CD4-positive, alpha-beta T cell treated with Interferon gamma for 1 hour (primary cell): ENCODE data around the gene AP1M1.
"Not testable (repeated sequence)": the region's sequence is repeated elsewhere in the genome, so short reads cannot be mapped to it uniquely, and the experiment has no call there.

Experiments
- DNase-seq: peaks from one replicate; pipeline ENCODE4 v3.0.0-alpha.2; 2020

The AP1M1 gene

GRCh38 chr19:16265205-16265604, 67.5 kb downstream of the AP1M1 start:
- DNase-seq: no peak

- no peak for DNase-seq
These were observed 68.3 kb downstream of the AP1M1 start for GRCh38 chr19:16265890-16266585.

GRCh38 chr19:16266586-16266942, 68.9 kb downstream of the AP1M1 start:
- DNase-seq: peak; percentile 75

- peak; percentile 35 for DNase-seq
These were observed 71.1 kb downstream of the AP1M1 start for GRCh38 chr19:16268676-16269319.

GRCh38 chr19:16272945-16273344, 75.2 kb downstream of the AP1M1 start:
- DNase-seq: no peak

- DNase-seq: no peak
These were observed 76.7 kb downstream of the AP1M1 start for GRCh38 chr19:16274447-16274846.

- DNase-seq: no peak
These were observed 82.6 kb downstream of the AP1M1 start for GRCh38 chr19:16280306-16280705.

- DNase-seq: no peak
These were observed 84.0 kb downstream of the AP1M1 start for GRCh38 chr19:16281743-16282142.

GRCh38 chr19:16283210-16284061, 85.7 kb downstream of the AP1M1 start:
- peak; percentile 70 for DNase-seq

GRCh38 chr19:16284505-16284904, 86.8 kb downstream of the AP1M1 start:
- DNase-seq: no peak

- DNase-seq: not testable (repeated sequence)
These were observed 87.4 kb downstream of the AP1M1 start for GRCh38 chr19:16285079-16285478.

- peak; percentile 10 for DNase-seq
These were observed 88.2 kb downstream of the AP1M1 start for GRCh38 chr19:16285769-16286498.

- no peak for DNase-seq
These were observed 90.8 kb downstream of the AP1M1 start for GRCh38 chr19:16288544-16288943.

GRCh38 chr19:16289594-16289993, 91.9 kb downstream of the AP1M1 start:
- no peak for DNase-seq

GRCh38 chr19:16290692-16291091, 93.0 kb downstream of the AP1M1 start:
- DNase-seq: no peak

- DNase-seq: no peak
These were observed 95.7 kb downstream of the AP1M1 start for GRCh38 chr19:16293118-16294091.

- no peak for DNase-seq
These were observed 97.3 kb downstream of the AP1M1 start for GRCh38 chr19:16295057-16295456.
